MM.1S (cell line): ENCODE data around the gene PTCHD4.

ENCODE experiments used
- CTCF ChIP-seq: fragments of 300-600 bp; sonication (generic); IDR thresholded peaks from 2 replicates; pipeline ENCODE4 v1.5.1; 2016; ENCODE audit warnings: antibody characterized with exemption, low read length, mixed read lengths
- EZH2phosphoT487 ChIP-seq: fragments of 300-600 bp; sonication (generic); IDR thresholded peaks from 2 replicates; pipeline ENCODE4 v1.6.1; 2018; ENCODE audit warnings: antibody characterized with exemption, low read length

GRCh38 chr6:48067886-48068277 is 43.1 kb downstream of the PTCHD4 start:
- TF ChIP-seq EZH2phosphoT487 (no peak), CTCF (no peak)
